Thyroid gland (tissue), 4 donors: ENCODE data around the gene CD22. TPM values are rescaled to one million over a fixed set of nuclear protein-coding genes. Genes with fewer than 3 reads are reported as not detected.

Experiments used
- DNase-seq, 2 donors: peaks; one replicate each; pipeline ENCODE4 v3.0.0-alpha.2; 2019
- H3K27ac ChIP-seq, 3 donors: fragments of 200-600 bp; sonication (generic); 1 replicate in 2 of 3; 2 replicates in 1 of 3; pipeline ENCODE4 v1.5.1; 2016 to 2019; ENCODE audit warnings: mild to moderate bottlenecking in 1 of 3, moderate library complexity in 1 of 3
- H3K27me3 ChIP-seq: fragments of 200-600 bp; sonication (generic); one replicate; pipeline ENCODE4 v1.5.1; 2019
- H3K36me3 ChIP-seq, 2 donors: fragments of 200-600 bp; sonication (generic); one replicate each; pipeline ENCODE4 v1.5.1; 2016 to 2019
- H3K4me1 ChIP-seq, 2 donors: fragments of 200-600 bp; sonication (generic); one replicate each; pipeline ENCODE4 v1.5.1; 2017 to 2019
- H3K4me3 ChIP-seq, 3 donors: fragments of 200-600 bp; sonication (generic); replicated peaks in 1 of 3; 1 replicate in 2 of 3; 2 replicates in 1 of 3; pipeline ENCODE4 v1.5.1; 2016; ENCODE audit warnings: mild to moderate bottlenecking in 1 of 3
- H3K9me3 ChIP-seq: fragments of 200-600 bp; sonication (generic); one replicate; pipeline ENCODE4 v1.5.1; 2017
- CTCF ChIP-seq, 6 experiments: fragments of 200-600 bp in 3 of 6; fragments of 450-650 bp in 3 of 6; sonication (generic) in 3 of 6; IDR thresholded peaks; one replicate each; pipeline ENCODE4 v1.5.1; 2016 to 2019; ENCODE audit warnings: antibody characterized with exemption in 6 of 6, mild to moderate bottlenecking in 2 of 6, inconsistent platforms in 1 of 6, moderate library complexity in 1 of 6
- POLR2A ChIP-seq, 2 donors: fragments of 450-650 bp; IDR thresholded peaks; one replicate each; pipeline ENCODE4 v1.6.1; 2017; ENCODE audit warnings: antibody characterized with exemption in 2 of 2, mild to moderate bottlenecking in 2 of 2, moderate library complexity in 1 of 2
- WGBS, 2 donors: methylation state at CpG; one replicate each; pipeline ENCODE4 v1.1.5; 2017; 5-methylcytosine and 5-hydroxymethylcytosine counted together
- intact Hi-C: fragments of 100-400 bp; cut with DNase I; formaldehyde crosslinking; loops from one replicate; pipeline ENCODE4 v1.15.1; 2023
- total RNA-seq, 4 donors: library from RNA; depleted of rRNA; stranded (reverse); fragments of >200 nt; gene quantifications; one replicate each; pipeline ENCODE4 v1.2.3, GENCODE V29; 2016

The CD22 gene
- total RNA-seq, 4 donors from 2014 or later: 0.68 to 18.4 (median 2.0) TPM

GRCh38 chr19:35288331-35288730 lies 40.7 kb upstream of the CD22 start:
- TF ChIP-seq CTCF (IDR thresholded peaks at IDR 0.05) (no peak), POLR2A (IDR thresholded peaks at IDR 0.05) (no peak)
- H3K36me3 ChIP-seq: no peaks in the 10 kb centered on the region
- no peaks in the 10 kb centered on the region for H3K4me1 ChIP-seq
- 41 to 57% methylated on average over 2 of the region's 2 CpGs for WGBS, 2 donors
- intact Hi-C loops: no loop called here
- H3K4me3 ChIP-seq: no peak overlapping the region
- no peak for DNase-seq
- no peaks in the 10 kb centered on the region for H3K9me3 ChIP-seq
- H3K27ac ChIP-seq: no peak overlapping the region
- no peaks in the 10 kb centered on the region for H3K27me3 ChIP-seq

- H3K36me3 ChIP-seq: no peaks in the 10 kb centered on the region
- intact Hi-C loops: no loop called here
- DNase-seq: no peak
- TF ChIP-seq CTCF (IDR thresholded peaks at IDR 0.05): no peak
- TF ChIP-seq POLR2A (IDR thresholded peaks at IDR 0.05): no peak
- H3K27ac ChIP-seq: no peak overlapping the region
- no peak overlapping the region for H3K4me3 ChIP-seq
- H3K27me3 ChIP-seq: no peaks in the 10 kb centered on the region
- H3K4me1 ChIP-seq: no peaks in the 10 kb centered on the region
- H3K9me3 ChIP-seq: no peaks in the 10 kb centered on the region
- WGBS, 2 donors: 85 to 86% methylated on average over 5 of the region's 5 CpGs
Observed at GRCh38 chr19:35288906-35289305, 40.1 kb upstream of the CD22 start.

GRCh38 chr19:35290381-35291127 lies 38.4 kb upstream of the CD22 start:
- intact Hi-C loops: no loop called here
- Histone ChIP-seq H3K36me3 (no peaks in the 10 kb centered on the region), H3K9me3 (no peaks in the 10 kb centered on the region), H3K4me3 (no peak overlapping the region), H3K4me1 (no peaks in the 10 kb centered on the region), H3K27me3 (no peaks in the 10 kb centered on the region), H3K27ac (no peak overlapping the region)
- DNase-seq: no peak
- WGBS, 2 donors: 74 to 77% methylated on average over 12 to 18 of the region's 20 CpGs
- no peak for TF ChIP-seq CTCF (IDR thresholded peaks at IDR 0.05)
- TF ChIP-seq POLR2A (IDR thresholded peaks at IDR 0.05): no peak

GRCh38 chr19:35291259-35291658 lies 37.7 kb upstream of the CD22 start:
- intact Hi-C loops: no loop called here
- 79 to 81% methylated on average over 6 of the region's 6 CpGs for WGBS, 2 donors
- no peaks in the 10 kb centered on the region for H3K36me3 ChIP-seq
- H3K27ac ChIP-seq: no peak overlapping the region
- H3K4me3 ChIP-seq: no peak overlapping the region
- TF ChIP-seq POLR2A (IDR thresholded peaks at IDR 0.05): no peak
- TF ChIP-seq CTCF (IDR thresholded peaks at IDR 0.05): no peak
- no peak for DNase-seq
- H3K27me3 ChIP-seq: no peaks in the 10 kb centered on the region
- no peaks in the 10 kb centered on the region for H3K4me1 ChIP-seq
- no peaks in the 10 kb centered on the region for H3K9me3 ChIP-seq

GRCh38 chr19:35291916-35292315 lies 37.1 kb upstream of the CD22 start, which contains the start of gene MAG:
Gene MAG (plus strand): TSS chr19:35292161. CDS start chr19:35295409, 3,248 bp downstream.
- H3K4me1 ChIP-seq: no peaks in the 10 kb centered on the region
- H3K9me3 ChIP-seq: no peaks in the 10 kb centered on the region
- TF ChIP-seq CTCF (IDR thresholded peaks at IDR 0.05) (no peak), POLR2A (IDR thresholded peaks at IDR 0.05) (no peak)
- no peak within 1 kb of the TSS for H3K27ac ChIP-seq
- intact Hi-C loops: no loop called here
- WGBS, 2 donors: 76 to 89% methylated on average over 7 to 11 of the region's 12 CpGs
- H3K27me3 ChIP-seq: no peaks in the 10 kb centered on the region
- H3K4me3 ChIP-seq: no peak within 1 kb of the TSS
- no peak for DNase-seq
- H3K36me3 ChIP-seq: no peaks in the 10 kb centered on the region
